Measurements from ENCODE around the gene ANTKMT. TPM values are rescaled to one million over a fixed set of nuclear protein-coding genes. Genes with fewer than 3 reads are reported as not detected.

Gene ANTKMT, protein sequence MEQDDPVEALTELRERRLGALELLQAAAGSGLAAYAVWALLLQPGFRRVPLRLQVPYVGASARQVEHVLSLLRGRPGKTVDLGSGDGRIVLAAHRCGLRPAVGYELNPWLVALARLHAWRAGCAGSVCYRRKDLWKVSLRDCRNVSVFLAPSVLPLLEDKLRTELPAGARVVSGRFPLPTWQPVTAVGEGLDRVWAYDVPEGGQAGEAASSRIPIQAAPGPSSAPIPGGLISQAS
- total RNA-seq, result 10 to 100 TPM; 24.9 to 42.4 (median 32.1) TPM

DNA sequence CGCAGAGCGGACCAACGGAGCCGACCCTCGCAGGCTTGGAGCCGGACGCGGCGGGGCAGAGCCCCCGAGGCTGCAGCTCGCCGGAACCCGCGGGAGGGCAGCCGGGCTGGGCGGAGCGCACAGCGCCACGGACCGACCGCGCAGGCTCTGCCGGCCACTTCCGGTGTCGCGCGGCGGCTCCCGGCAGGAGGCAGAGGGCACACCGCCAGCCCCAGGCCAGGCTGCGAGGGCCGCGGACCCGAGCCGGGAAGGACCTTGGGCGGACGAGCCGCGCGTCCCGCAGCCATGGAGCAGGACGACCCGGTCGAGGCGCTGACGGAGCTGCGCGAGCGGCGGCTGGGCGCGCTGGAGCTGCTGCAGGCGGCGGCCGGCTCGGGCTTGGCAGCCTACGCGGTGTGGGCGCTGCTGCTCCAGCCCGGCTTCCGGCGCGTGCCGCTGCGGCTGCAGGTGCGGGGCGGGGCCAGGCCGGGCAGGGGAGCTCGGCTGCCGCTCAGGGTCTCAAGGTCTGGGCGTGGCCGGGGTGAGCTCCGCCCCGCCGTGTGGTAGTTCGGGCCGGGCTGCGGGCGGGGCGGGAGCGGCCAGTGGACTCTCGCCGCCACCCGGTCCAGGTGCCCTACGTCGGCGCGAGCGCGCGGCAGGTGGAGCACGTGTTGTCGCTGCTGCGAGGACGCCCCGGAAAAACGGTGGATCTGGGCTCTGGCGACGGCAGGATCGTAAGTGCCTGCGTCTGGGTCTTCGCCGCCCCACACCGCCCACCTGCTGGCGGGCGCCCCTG is at the start of gene ANTKMT:
Gene ANTKMT (plus strand): TSS at position 157 of the 775 bp plus-strand sequence. CDS start 129 bp downstream, at position 286.
- intact Hi-C loops (cut with DNase I; ENCODE audit: low total_unique reads), result no loop called here
- peak in 1 of 2 donors; percentile 93 for DNase-seq (ENCODE audit: low spot score in 2 of 2)
- TF ChIP-seq POLR2A (IDR thresholded peaks at IDR 0.05), result no peak
- TF ChIP-seq, protein P1, sequence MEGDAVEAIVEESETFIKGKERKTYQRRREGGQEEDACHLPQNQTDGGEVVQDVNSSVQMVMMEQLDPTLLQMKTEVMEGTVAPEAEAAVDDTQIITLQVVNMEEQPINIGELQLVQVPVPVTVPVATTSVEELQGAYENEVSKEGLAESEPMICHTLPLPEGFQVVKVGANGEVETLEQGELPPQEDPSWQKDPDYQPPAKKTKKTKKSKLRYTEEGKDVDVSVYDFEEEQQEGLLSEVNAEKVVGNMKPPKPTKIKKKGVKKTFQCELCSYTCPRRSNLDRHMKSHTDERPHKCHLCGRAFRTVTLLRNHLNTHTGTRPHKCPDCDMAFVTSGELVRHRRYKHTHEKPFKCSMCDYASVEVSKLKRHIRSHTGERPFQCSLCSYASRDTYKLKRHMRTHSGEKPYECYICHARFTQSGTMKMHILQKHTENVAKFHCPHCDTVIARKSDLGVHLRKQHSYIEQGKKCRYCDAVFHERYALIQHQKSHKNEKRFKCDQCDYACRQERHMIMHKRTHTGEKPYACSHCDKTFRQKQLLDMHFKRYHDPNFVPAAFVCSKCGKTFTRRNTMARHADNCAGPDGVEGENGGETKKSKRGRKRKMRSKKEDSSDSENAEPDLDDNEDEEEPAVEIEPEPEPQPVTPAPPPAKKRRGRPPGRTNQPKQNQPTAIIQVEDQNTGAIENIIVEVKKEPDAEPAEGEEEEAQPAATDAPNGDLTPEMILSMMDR (IDR thresholded peaks at IDR 0.05), result no peak
- peak within 1 kb of the TSS; percentile 37 for H3K4me3 ChIP-seq (ENCODE audit: low read depth, poor library complexity, severe bottlenecking)
- 0 to 19% methylated on average over 10 to 31 of the region's 106 CpGs for WGBS, 2 donors

DNA sequence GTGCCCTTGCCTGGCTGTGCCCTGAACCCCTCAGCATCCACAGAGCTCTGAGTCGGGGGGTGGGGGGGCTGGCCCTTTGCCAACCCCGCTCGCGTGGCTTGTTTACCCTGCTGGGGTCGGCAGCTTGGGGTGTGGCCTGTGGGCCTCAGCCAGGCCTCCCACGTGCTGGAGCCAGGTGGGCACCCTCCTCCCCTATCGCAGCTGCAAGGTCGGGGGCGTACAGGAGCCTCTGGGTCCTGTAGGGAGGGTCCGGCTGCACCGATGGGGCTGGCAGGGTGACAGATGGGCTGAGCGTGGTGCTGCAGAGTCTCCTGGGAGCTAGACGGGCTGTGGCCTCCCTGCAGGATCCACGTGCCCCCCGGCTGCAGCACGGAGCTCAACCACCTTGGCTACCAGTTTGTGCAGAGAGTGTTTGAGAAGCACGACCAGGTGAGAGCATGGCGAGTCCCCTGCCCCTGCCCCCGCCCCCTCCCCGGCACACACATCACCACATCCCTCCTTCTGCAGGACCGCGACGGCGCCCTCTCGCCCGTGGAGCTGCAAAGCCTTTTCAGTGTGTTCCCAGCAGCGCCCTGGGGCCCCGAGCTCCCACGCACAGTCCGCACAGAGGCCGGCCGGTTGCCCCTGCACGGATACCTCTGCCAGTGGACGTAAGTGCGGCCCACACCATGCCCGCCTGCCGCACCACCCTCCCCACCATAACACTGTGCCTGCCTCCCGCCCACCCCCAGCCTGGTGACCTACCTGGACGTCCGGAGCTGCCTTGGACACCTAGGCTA is 49.4 kb upstream of the ANTKMT start:
- TF ChIP-seq, protein P1 (IDR thresholded peaks at IDR 0.05), result no peak
- no peak for TF ChIP-seq POLR2A (IDR thresholded peaks at IDR 0.05)
- 84 to 93% methylated on average over 24 to 33 of the region's 40 CpGs for WGBS, 2 donors
- no peak overlapping the region for H3K4me3 ChIP-seq (ENCODE audit: low read depth, poor library complexity, severe bottlenecking)
- DNase-seq (ENCODE audit: low spot score in 2 of 2), result no peak
- intact Hi-C loops (cut with DNase I; ENCODE audit: low total_unique reads), result no loop called here

DNA sequence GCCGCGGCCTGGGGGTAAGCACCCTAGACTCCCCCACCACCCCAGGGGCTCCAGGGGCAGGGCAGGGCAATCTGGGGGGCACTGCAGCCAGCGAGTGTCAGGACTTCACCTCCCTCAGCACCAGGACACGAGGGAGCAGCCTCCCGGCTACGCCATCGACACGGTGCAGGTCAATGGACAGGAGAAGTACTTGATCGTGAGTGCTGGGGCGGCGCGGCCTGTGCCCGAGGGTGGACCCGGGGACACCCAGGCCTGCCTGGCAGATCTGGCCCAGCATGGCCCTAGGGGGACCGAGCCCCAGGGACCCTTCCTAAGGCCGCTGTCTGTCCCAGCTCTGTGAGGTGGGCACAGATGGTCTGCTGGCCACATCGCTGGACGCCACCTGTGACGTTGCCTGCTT is 48.6 kb upstream of the ANTKMT start:
- intact Hi-C loops (cut with DNase I; ENCODE audit: low total_unique reads), result no loop called here
- no peak overlapping the region for H3K4me3 ChIP-seq (ENCODE audit: low read depth, poor library complexity, severe bottlenecking)
- TF ChIP-seq POLR2A (IDR thresholded peaks at IDR 0.05), result no peak
- TF ChIP-seq, protein P1 (IDR thresholded peaks at IDR 0.05), result no peak
- DNase-seq (ENCODE audit: low spot score in 2 of 2), result no peak
- WGBS, 2 donors, result 93% methylated on average over 15 to 17 of the region's 19 CpGs

DNA sequence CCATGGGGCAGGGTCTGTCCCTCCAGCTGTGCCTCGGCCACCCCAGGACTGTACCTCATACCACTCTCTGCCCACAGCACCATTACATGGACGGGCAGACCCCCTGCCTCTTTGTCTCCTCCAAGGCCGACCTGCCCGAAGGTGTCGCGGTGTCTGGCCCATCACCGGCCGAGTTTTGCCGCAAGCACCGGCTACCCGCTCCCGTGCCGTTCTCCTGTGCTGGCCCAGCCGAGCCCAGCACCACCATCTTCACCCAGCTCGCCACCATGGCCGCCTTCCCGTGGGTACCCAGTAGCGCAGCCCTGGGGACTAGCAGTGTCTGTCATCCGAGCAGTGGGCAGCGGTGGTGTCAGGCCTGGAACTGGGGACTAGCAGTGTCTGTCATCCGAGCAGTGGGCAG is 48.1 kb upstream of the ANTKMT start:
- no peak overlapping the region for H3K4me3 ChIP-seq (ENCODE audit: low read depth, poor library complexity, severe bottlenecking)
- WGBS, 2 donors, result 93% methylated on average over 18 to 21 of the region's 21 CpGs
- no peak for TF ChIP-seq POLR2A (IDR thresholded peaks at IDR 0.05)
- TF ChIP-seq, protein P1 (IDR thresholded peaks at IDR 0.05), result no peak
- intact Hi-C loops (cut with DNase I; ENCODE audit: low total_unique reads), result no loop called here
- DNase-seq (ENCODE audit: low spot score in 2 of 2), result no peak

DNA sequence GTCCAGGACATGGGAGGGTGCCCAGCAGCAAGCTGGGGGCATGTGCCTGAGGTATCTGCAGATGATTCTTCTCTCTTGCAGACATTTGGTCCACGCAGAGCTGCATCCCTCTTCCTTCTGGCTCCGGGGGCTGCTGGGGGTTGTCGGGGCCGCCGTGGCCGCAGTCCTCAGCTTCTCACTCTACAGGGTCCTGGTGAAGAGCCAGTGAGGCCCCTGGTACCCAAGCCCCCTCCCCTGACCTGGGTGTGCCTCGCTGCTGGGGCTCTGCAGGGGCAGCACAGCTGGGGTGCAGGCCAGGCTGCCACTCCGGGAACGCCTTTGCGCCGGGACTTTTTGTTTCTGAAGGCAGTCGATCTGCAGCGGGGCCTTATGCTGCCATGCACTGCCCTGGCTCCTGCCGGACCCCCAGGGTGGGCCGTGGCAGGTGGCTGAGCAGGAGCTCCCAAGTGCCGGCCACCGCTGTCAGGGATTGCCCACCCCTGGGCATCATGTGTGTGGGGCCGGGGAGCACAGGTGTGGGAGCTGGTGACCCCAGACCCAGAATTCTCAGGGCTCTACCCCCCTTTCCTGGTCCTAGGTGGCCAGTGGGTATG is 47.5 kb upstream of the ANTKMT start:
- TF ChIP-seq, protein P1 (IDR thresholded peaks at IDR 0.05), result no peak
- TF ChIP-seq POLR2A (IDR thresholded peaks at IDR 0.05), result no peak
- intact Hi-C loops (cut with DNase I; ENCODE audit: low total_unique reads), result no loop called here
- 86 to 89% methylated on average over 18 of the region's 18 CpGs for WGBS, 2 donors
- no peak for DNase-seq (ENCODE audit: low spot score in 2 of 2)
- no peak overlapping the region for H3K4me3 ChIP-seq (ENCODE audit: low read depth, poor library complexity, severe bottlenecking)

All from lower leg skin (tissue), 4 donors.